Trophoblast cell (in vitro differentiated cells and primary cell): ENCODE results near the gene SLC6A16.

Source experiments
- DNase-seq, 2 donors: peaks; one replicate each; pipeline ENCODE4 v3.0.0-alpha.2; 2016
- H2AFZ ChIP-seq: 2 replicates; pipeline ENCODE4 v1.6.1; 2013; ENCODE audit warnings: low read length, moderate library complexity, mild to moderate bottlenecking; ENCODE audit not compliant: insufficient read depth, poor library complexity
- H2AK5ac ChIP-seq: 2 replicates; pipeline ENCODE4 v1.6.1; 2013; ENCODE audit warnings: mild to moderate bottlenecking, low read length
- H2BK120ac ChIP-seq: 2 replicates; pipeline ENCODE4 v1.6.1; 2013; ENCODE audit warnings: low read length, mild to moderate bottlenecking, moderate library complexity; ENCODE audit not compliant: insufficient read depth, poor library complexity
- H2BK12ac ChIP-seq: 2 replicates; pipeline ENCODE4 v1.6.1; 2013; ENCODE audit warnings: mild to moderate bottlenecking, low read length, moderate library complexity
- H2BK5ac ChIP-seq: 2 replicates; pipeline ENCODE4 v1.6.1; 2013; ENCODE audit warnings: low read length, low read depth, moderate library complexity, mild to moderate bottlenecking; ENCODE audit not compliant: poor library complexity
- H3K14ac ChIP-seq: 2 replicates; pipeline ENCODE4 v1.6.1; 2013; ENCODE audit warnings: mild to moderate bottlenecking, low read length
- H3K18ac ChIP-seq: 2 replicates; pipeline ENCODE4 v1.6.1; 2013; ENCODE audit warnings: mild to moderate bottlenecking, low read length
- H3K23ac ChIP-seq: 2 replicates; pipeline ENCODE4 v1.6.1; 2013; ENCODE audit warnings: low read length
- H3K27ac ChIP-seq: 2 replicates; pipeline ENCODE4 v1.5.1; 2013; ENCODE audit warnings: low read depth, mild to moderate bottlenecking, inconsistent platforms, low read length, moderate library complexity
- H3K27me3 ChIP-seq: 2 replicates; pipeline ENCODE4 v1.6.1; 2013; ENCODE audit warnings: inconsistent platforms, mild to moderate bottlenecking, low read length, moderate library complexity; ENCODE audit not compliant: insufficient read depth
- H3K36me3 ChIP-seq, 2 experiments: 1 replicate in 1 of 2; 2 replicates in 1 of 2; pipeline ENCODE4 v1.6.1; 2013; ENCODE audit warnings: low read length in 2 of 2, mild to moderate bottlenecking in 2 of 2, moderate library complexity in 1 of 2; ENCODE audit not compliant: insufficient read depth in 2 of 2, control insufficient read depth in 1 of 2
- H3K4ac ChIP-seq: 2 replicates; pipeline ENCODE4 v1.6.1; 2013; ENCODE audit warnings: low read depth, mild to moderate bottlenecking, low read length, moderate library complexity
- H3K4me1 ChIP-seq, 2 experiments: 1 replicate in 1 of 2; 2 replicates in 1 of 2; pipeline ENCODE4 v1.6.1; 2013; ENCODE audit warnings: low read length in 2 of 2, mild to moderate bottlenecking in 2 of 2, moderate library complexity in 1 of 2; ENCODE audit not compliant: insufficient read depth in 2 of 2, control insufficient read depth in 1 of 2
- H3K4me2 ChIP-seq: 2 replicates; pipeline ENCODE4 v1.6.1; 2013; ENCODE audit warnings: inconsistent platforms, mild to moderate bottlenecking, low read length, moderate library complexity
- H3K4me3 ChIP-seq: 2 replicates; pipeline ENCODE4 v1.5.1; 2013; ENCODE audit warnings: mild to moderate bottlenecking, low read depth, low read length, inconsistent platforms
- H3K79me1 ChIP-seq: one replicate; pipeline ENCODE4 v1.6.1; 2013; ENCODE audit warnings: low read length
- H3K79me2 ChIP-seq: 2 replicates; pipeline ENCODE4 v1.6.1; 2013; ENCODE audit warnings: low read length, mild to moderate bottlenecking; ENCODE audit not compliant: control insufficient read depth, insufficient read depth, poor library complexity
- H3K9ac ChIP-seq: 2 replicates; pipeline ENCODE4 v1.6.1; 2013; ENCODE audit warnings: mild to moderate bottlenecking, low read length
- H3K9me3 ChIP-seq: 2 replicates; pipeline ENCODE4 v1.6.1; 2013; ENCODE audit warnings: low read depth, mild to moderate bottlenecking, control low read depth, inconsistent platforms, low read length; ENCODE audit not compliant: insufficient read depth
- H4K12ac ChIP-seq: 2 replicates; pipeline ENCODE4 v1.6.1; 2013; ENCODE audit warnings: low read depth, mild to moderate bottlenecking, low read length, moderate library complexity
- H4K8ac ChIP-seq: 2 replicates; pipeline ENCODE4 v1.6.1; 2013; ENCODE audit warnings: low read depth, mild to moderate bottlenecking, low read length, moderate library complexity
- H4K91ac ChIP-seq: one replicate; pipeline ENCODE4 v1.6.1; 2013; ENCODE audit warnings: low read depth, mild to moderate bottlenecking, low read length, moderate library complexity
- WGBS: extraction: QIAGEN DNeasy Blood & Tissue Kit; methylation state at CpG from one replicate; pipeline ENCODE4 v1.1.7; 2013; ENCODE audit warnings: missing lambda C conversion rate; ENCODE audit not compliant: insufficient read length, insufficient coverage; ENCODE audit errors: extremely low coverage; 5-methylcytosine and 5-hydroxymethylcytosine counted together

SLC6A16 gene

DNA sequence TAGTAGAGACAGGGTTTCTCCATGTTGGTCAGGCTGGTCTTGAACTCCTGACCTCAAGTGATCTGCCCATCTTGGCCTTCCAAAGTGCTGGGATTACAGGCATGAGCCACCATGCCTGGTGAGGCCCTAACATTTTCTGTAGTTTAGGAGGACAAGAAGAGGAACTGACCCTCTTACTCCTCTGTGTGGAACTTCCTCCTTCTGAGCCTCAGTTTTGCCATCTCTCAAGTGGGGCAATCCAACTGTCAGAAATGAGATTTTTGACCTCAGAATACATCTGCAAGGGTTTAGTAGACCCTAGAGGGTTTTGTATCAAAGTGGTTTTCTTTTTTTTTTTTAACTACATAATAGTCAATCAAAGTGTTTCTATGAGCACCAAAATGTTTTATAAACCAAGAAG is 41.1 kb upstream of the SLC6A16 start:
- Histone ChIP-seq H2AK5ac (no peak overlapping the region), H3K79me2 (peaks cover 8% of the 10 kb centered on the region), H3K79me1 (peaks cover 12% of the 10 kb centered on the region), H2AFZ (no peak overlapping the region), H4K8ac (no peak overlapping the region), H3K27ac (no peak overlapping the region), H3K18ac (no peak overlapping the region), H4K12ac (no peak overlapping the region), H3K14ac (no peak overlapping the region), H3K9me3 (peaks cover 12% of the 10 kb centered on the region), H3K9ac (no peak overlapping the region), H3K36me3 (no peaks in the 10 kb centered on the region), H2BK12ac (no peak overlapping the region), H3K4me1 (no peaks in the 10 kb centered on the region), H3K27me3 (no peaks in the 10 kb centered on the region), H2BK5ac (no peak overlapping the region), H3K4ac (no peak overlapping the region), H2BK120ac (no peak overlapping the region), H3K23ac (no peak overlapping the region), H3K4me2 (no peak overlapping the region), H4K91ac (no peak overlapping the region), H3K4me3 (no peak overlapping the region)
- DNase-seq = no peak

DNA sequence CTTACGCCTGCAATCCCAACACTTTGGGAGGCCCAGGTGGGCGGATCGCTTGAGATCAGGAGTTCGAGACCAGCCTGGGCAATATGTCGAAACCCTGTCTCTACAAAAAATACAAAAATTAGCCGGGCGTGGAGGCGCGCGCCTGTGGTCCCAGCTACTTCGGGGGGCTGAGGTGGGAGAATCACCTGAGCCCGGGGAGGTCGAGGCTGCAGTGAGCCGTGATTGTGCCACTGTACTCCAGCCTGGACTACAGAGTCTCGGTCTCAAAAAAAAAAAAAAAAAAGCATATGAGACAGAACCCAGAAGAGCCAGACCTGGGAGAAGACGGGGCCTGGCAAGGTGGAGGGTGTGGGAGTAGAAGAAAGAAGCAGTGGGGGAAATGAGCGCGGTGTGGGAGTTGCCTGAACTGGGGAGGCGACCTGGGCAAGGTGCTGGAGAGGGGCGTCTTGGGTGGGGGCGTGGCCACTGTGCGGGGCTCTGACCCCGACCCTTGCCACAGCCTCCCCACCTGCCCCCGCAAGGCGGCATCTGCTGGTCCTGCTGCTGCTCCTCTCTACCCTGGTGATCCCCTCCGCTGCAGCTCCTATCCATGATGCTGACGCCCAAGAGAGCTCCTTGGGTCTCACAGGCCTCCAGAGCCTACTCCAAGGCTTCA is 39.2 kb upstream of the SLC6A16 start:
- Histone ChIP-seq H2BK120ac (no peak overlapping the region), H2AK5ac (no peak overlapping the region), H3K4ac (no peak overlapping the region), H2BK5ac (no peak overlapping the region), H3K9me3 (peaks cover 3% of the 10 kb centered on the region), H3K79me1 (peaks cover 14% of the 10 kb centered on the region), H2BK12ac (no peak overlapping the region), H3K36me3 (peaks cover 5 to 7% of the 10 kb centered on the region in 2 experiments), H3K27me3 (no peaks in the 10 kb centered on the region), H3K14ac (no peak overlapping the region), H4K91ac (no peak overlapping the region), H3K9ac (no peak overlapping the region), H3K4me2 (peak overlapping the region; percentile 54), H2AFZ (no peak overlapping the region), H4K8ac (no peak overlapping the region), H3K23ac (no peak overlapping the region), H3K4me3 (no peak overlapping the region), H3K18ac (no peak overlapping the region), H3K4me1 (peaks cover 0 to 4% of the 10 kb centered on the region in 2 experiments), H3K79me2 (peaks cover 12% of the 10 kb centered on the region), H4K12ac (no peak overlapping the region), H3K27ac (no peak overlapping the region)
- no CpG with 5 or more reads among the region's 27 CpGs for WGBS
- no peak for DNase-seq

DNA sequence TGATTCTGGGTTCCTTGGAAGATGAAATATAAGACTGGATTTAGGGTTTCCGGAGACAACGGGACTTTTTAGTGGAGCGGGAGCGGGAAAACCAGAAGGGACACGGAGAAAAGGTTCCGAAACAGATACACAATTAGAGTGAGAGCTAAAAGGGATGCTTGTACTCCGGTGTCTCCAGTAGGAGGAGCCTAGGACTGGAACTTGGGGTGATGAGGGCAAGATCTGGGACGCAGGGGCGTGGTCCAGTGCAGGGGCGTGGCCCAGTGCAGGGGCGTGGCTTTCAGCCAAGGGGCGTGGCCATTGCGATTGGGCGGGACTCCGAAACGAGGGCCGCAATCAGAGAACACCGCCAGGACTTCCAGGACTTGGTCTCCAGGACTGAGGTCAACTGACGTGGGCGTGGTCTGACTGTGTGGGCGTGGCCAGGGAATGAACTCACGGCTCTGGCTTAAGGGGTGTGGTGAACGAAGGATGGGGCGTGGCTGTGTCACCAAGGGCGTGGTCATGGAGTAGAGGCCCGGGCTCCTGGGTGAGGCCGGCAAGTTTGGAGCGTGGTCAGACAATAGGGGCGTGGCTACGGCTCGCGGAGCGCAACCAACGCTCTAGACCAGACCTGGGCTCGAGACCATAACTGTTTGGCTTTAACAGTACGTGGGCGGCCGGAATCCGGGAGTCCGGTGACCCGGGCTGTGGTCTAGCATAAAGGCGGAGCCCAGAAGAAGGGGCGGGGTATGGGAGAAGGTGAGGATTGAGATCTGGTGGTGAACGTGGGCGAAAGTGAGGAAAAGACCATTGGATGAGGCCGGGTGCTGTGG is 38.5 kb upstream of the SLC6A16 start, which contains the start of gene DKKL1:
TSS of gene DKKL1 (plus strand) at position 610 of the 815 bp plus-strand sequence. CDS start at position 732, 122 bp downstream.
- no CpG with 5 or more reads among the region's 46 CpGs for WGBS

DNA sequence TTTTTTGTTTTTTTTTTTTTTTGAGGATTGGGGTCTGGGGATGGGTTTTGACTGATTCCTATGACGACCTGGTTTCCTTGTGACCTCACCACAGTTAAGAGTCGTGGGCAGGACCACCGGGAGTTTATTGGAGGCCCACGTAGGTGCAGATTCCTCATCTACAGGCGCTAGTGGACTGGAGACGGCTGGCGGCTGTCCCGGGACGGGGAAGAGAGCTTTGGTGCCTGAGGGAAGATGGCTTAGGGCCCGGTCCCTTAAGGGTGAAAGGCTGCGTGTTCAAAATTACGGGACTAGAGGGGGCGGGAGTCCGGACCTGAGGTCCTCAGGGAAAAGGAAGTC is 37.9 kb upstream of the SLC6A16 start:
- Histone ChIP-seq H4K12ac (peak overlapping the region; percentile 47), H2AK5ac (no peak overlapping the region)
- WGBS = no CpG with 5 or more reads among the region's 14 CpGs

More for the DNA sequence above, 38.5 kb upstream of the SLC6A16 start, which contains the start of gene DKKL1:
- no peak within 1 kb of the TSS for H2BK12ac ChIP-seq
- H3K79me2 ChIP-seq = peaks cover 12% of the 10 kb centered on the region
- H3K23ac ChIP-seq = no peak within 1 kb of the TSS
- peaks cover 3% of the 10 kb centered on the region for H3K9me3 ChIP-seq
- peak within 1 kb of the TSS; percentile 24 for H3K27ac ChIP-seq
- peak within 1 kb of the TSS; percentile 47 for H4K12ac ChIP-seq
- peak within 1 kb of the TSS; percentile 34 for H3K4ac ChIP-seq
- H3K14ac ChIP-seq = peak within 1 kb of the TSS; percentile 41
- peak within 1 kb of the TSS; percentile 12 for H2BK5ac ChIP-seq
- peak within 1 kb of the TSS; percentile 76 for H2AFZ ChIP-seq
- no peak within 1 kb of the TSS for H4K91ac ChIP-seq
- no peak within 1 kb of the TSS for H2AK5ac ChIP-seq
- no peak within 1 kb of the TSS for H3K4me3 ChIP-seq
- H3K9ac ChIP-seq = no peak within 1 kb of the TSS
- peak within 1 kb of the TSS; percentile 80 for H3K4me2 ChIP-seq
- peaks cover 12 to 13% of the 10 kb centered on the region in 2 experiments for H3K36me3 ChIP-seq
- H4K8ac ChIP-seq = peak within 1 kb of the TSS; percentile 70
- peaks cover 0 to 4% of the 10 kb centered on the region in 2 experiments for H3K4me1 ChIP-seq
- no peak within 1 kb of the TSS for H2BK120ac ChIP-seq
- no peak within 1 kb of the TSS for H3K18ac ChIP-seq
- peak; percentile 97 to 99 for DNase-seq
- peaks cover 14% of the 10 kb centered on the region for H3K79me1 ChIP-seq
- no peaks in the 10 kb centered on the region for H3K27me3 ChIP-seq

More for the DNA sequence above, 37.9 kb upstream of the SLC6A16 start:
- H3K9ac ChIP-seq = no peak overlapping the region
- no peak overlapping the region for H2BK12ac ChIP-seq
- peak overlapping the region; percentile 12 for H2BK5ac ChIP-seq
- H3K36me3 ChIP-seq = peaks cover 17 to 18% of the 10 kb centered on the region in 2 experiments
- peaks cover 0 to 4% of the 10 kb centered on the region in 2 experiments for H3K4me1 ChIP-seq
- peaks cover 3% of the 10 kb centered on the region for H3K9me3 ChIP-seq
- peaks cover 14% of the 10 kb centered on the region for H3K79me1 ChIP-seq
- peak; percentile 10 to 49 for DNase-seq
- H3K4me2 ChIP-seq = peak overlapping the region; percentile 80
- no peak overlapping the region for H2BK120ac ChIP-seq
- H3K79me2 ChIP-seq = peaks cover 12% of the 10 kb centered on the region
- peak overlapping the region; percentile 41 for H3K14ac ChIP-seq
- H3K4me3 ChIP-seq = no peak overlapping the region
- H3K18ac ChIP-seq = no peak overlapping the region
- H3K23ac ChIP-seq = no peak overlapping the region
- H3K27me3 ChIP-seq = no peaks in the 10 kb centered on the region
- no peak overlapping the region for H4K91ac ChIP-seq
- H3K4ac ChIP-seq = peak overlapping the region; percentile 34
- H3K27ac ChIP-seq = peak overlapping the region; percentile 24
- peak overlapping the region; percentile 70 for H4K8ac ChIP-seq
- peak overlapping the region; percentile 76 for H2AFZ ChIP-seq
